Measurements from ENCODE around the gene MBD2.
"Not testable (repeated sequence)": the region's sequence is repeated elsewhere in the genome, so short reads cannot be mapped to it uniquely, and the experiment has no call there.

MBD2 gene, protein sequence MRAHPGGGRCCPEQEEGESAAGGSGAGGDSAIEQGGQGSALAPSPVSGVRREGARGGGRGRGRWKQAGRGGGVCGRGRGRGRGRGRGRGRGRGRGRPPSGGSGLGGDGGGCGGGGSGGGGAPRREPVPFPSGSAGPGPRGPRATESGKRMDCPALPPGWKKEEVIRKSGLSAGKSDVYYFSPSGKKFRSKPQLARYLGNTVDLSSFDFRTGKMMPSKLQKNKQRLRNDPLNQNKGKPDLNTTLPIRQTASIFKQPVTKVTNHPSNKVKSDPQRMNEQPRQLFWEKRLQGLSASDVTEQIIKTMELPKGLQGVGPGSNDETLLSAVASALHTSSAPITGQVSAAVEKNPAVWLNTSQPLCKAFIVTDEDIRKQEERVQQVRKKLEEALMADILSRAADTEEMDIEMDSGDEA

DNA sequence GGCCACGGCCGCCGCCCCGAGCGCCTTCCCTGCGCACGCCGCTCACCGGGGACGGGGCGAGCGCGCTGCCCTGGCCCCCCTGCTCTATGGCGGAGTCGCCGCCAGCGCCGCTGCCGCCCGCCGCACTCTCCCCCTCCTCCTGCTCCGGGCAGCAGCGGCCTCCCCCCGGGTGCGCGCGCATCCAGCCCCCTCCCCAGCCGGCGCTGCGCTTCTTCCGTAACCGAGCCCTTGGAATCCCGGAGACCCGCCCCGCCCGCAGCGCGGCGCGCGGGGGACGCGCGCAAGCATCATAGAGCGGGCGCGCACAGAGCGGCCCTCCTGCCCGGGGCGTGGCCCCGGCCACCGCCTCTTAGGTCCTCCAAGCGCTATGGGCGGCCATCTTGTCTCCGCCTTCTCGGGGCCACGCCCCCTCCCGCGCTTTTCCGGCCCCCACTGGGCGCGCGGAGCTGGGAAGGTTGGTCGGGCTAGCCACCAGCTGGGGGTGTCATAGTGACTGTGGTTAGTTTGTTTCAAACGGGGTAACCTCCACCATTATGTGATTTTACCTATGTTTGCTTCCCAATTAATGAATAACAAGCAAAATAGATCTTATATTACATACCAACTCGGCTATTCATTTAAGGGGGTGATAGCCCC is at the start of gene MBD2:
MBD2 (minus strand) TSS at position 291 of the 636 bp plus-strand sequence; CDS start at position 181, 110 bp downstream.
- peak; percentile 97 for DNase-seq

GRCh38 chr18:54269893-54270844 is 45.7 kb upstream of the MBD2 start:
- DNase-seq, result peak; percentile 65

DNA sequence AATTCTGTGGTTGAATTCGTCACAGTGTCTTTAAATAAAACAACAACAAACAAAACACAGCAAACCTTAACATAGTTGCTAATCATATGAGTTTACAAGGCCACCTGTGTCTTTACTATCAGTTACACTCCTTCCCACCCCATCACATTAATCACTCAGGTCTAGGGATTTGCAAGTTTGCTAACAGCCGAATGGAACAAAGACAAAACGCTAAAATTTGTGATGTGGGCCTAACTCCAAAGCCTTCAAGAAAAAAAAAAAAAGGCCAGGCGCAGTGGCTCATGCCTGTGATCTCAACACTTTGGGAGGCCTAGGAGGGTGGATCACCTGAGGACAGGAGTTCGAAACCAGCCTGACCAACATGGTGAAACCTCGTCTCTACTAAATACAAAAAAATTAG is 44.3 kb upstream of the MBD2 start:
- DNase-seq, result no peak

DNA sequence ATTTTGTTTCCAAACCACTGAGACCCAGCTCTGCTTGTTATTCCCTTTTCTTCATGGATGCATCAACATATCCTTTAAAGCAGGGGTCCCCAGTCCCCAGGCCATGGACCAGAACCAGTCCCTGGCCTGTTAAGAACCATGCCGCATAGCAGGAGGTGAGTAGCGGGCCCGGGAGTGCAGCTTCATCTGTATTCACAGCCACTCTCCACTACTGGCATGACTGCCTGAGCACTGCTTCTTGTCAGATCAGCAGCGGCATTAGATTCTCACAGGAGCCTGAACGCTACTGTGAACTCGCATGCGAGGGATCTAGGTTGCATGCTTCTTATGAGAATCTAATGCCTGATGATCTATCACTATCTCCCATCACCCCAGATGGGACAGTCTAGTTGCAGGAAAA is 43.2 kb upstream of the MBD2 start:
- DNase-seq, result no peak

DNA sequence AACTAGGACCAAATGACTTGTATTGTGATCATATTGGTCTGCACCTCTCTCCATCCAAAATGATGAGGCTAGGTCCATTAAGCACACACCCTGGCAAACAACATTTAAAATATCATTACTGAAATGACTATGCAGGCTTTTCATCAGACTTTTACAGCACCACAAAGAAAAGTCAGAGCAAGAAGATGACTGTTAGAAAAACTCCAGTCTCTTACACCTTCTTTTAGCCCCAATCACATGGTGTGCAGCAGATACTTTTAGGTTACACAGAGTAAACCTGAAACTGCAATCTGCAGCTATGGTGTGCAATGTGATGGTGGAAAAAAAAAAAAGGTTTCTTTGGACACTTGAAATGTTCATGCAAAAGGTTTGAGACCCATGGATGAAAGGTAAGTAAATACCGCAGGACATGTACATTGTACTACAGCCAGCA is 39.5 kb upstream of the MBD2 start:
- DNase-seq, result no peak

GRCh38 chr18:54261894-54262293 is 37.4 kb upstream of the MBD2 start:
- no peak for DNase-seq

DNA sequence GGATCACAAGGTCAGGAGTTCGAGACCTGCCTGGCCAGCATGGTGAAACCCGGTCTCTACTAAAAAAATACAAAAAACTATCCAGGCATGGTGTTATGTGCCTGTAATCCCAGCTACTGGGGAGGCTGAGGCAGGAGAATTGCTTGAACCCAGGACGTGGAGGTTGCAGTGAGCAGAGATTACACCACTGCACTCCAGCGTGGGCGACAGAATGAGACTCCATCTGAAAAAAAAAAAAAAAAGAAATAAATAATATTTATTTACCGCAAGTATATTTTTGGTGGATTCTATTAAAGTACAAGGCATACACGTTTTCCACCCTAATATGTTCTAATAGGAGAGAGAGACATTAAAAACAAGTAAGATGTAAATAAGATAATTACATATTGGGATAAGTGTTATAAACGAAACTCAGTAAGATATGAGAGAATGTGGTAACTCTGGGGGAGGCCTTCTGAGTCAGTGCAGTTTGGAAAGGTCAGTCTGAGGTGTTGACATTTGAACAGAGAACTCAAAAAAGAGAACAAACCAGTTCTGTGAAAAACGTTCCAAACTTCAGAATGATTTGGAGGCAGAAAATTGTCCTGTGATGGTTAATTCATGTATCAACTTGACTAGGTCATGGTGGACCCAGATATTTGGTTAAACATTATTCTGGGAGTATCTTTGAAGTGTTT is 36.1 kb upstream of the MBD2 start:
- DNase-seq, result no peak

GRCh38 chr18:54257818-54258217 is 33.3 kb upstream of the MBD2 start:
- not testable (repeated sequence) for DNase-seq

- DNase-seq, result no peak
These were observed 32.5 kb upstream of the MBD2 start for GRCh38 chr18:54257015-54257414.

- no peak for DNase-seq
These were observed 30.7 kb upstream of the MBD2 start for GRCh38 chr18:54255141-54255540.

- no peak for DNase-seq
These were observed 29.8 kb upstream of the MBD2 start for GRCh38 chr18:54254265-54254758.

DNA sequence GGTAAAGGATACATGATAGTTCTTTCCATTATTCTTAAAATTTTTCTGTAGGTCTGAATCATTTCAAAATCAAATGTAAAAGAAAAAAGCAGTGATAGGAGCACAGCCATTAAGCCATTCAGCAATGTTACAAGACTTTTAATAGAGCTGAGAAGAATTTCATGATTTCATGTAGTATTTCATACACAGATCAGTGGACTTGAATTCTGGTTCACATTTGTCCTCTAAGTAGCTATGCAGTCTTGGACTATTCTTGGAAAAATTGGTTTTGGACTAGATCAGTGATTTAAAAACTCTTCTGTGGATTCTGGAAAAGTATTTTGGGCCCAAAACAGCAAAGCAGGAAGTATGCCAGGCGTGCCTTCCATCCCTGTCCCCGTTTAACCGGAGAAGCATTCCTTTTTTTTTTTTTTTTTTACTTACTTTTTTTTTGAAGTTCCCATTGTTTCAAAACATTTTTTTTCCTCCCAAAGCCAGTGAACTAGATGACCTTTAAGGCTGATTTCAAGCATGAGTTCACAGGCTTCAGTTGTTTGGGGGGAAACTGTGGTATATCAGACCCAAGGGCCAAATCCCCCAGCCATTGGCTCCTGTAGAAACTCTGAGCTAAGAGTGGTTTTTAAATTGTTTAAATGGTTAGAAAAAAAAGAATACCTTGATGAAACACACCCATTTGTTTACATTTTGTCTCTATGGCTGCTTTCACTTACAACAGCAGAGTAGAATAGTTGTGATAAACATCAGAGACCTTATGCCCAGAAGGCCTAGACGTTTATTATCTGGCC is 27.3 kb upstream of the MBD2 start:
- no peak for DNase-seq

DNA sequence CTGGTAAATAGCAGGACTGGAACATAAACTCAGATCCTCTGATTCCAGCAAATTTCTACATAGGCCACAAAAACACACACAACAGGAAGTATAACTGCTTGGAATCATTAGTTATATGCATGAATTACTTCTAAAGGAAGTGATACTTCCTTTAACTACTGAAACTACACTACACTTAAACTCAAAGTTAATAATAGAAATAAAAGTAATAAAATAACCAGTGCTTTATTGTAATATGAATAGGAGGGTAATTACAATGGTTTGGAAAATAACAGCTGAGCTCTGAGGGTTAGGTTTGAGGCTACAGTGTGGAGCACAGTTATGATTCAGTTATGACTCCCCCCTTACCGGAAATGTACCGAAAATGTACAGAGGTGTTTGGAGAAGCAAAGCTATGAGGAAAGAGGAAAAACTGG is 26.4 kb upstream of the MBD2 start:
- DNase-seq, result no peak

DNA sequence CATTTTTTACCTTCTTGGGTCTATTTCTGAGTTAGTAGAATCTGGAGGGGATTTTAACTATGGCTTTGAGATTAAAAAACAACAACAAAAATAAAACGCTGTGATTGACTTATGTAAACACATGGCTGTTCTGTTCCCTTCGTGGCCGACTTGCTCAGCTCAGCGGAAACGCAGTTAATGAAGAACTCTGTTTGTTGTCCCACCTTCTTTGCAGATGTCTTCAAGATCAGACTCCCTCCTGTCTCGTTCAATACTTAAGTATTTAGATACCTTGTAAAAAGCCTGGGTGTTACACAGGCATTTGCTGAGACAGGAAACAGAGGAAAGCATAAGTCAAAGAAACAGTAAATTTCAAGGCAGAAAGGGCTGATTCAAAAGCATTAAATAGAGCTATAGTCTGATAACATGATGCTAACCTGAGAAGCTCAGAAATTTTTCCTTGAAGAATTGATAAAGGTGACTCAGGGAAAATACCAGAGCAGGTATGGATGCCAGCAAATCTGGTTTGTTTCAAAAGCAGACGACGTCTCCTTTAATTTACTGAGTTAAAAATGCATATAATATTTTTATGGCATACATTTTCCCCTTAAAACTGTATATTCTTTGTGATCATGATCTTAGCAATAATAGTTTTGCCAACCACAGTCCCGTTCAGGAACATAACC is 23.2 kb upstream of the MBD2 start:
- DNase-seq, result no peak

DNA sequence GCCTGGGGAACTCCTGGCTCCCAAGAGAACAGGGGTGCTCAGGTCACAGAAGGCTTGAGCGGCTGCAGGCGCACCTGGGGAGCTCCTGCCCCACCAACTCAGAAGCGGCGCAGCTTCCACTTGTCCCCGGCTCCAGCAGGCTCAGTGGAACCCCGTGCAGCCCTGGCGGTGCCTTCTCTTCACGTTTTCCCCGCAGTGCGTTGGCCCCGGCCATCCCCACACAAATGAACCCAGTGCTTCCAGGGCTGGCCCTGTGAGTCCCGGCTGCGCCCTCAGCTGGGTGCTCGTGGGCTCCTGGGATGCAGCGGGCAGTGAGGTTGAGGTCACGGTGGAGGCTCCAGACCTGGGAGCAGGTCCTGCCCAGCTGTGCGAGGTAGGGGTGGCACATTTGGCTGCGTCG is 17.9 kb upstream of the MBD2 start:
- DNase-seq, result no peak

GRCh38 chr18:54241483-54241882 is 17.0 kb upstream of the MBD2 start:
- no peak for DNase-seq

- no peak for DNase-seq
These were observed 16.2 kb upstream of the MBD2 start for GRCh38 chr18:54240629-54241107.

DNA sequence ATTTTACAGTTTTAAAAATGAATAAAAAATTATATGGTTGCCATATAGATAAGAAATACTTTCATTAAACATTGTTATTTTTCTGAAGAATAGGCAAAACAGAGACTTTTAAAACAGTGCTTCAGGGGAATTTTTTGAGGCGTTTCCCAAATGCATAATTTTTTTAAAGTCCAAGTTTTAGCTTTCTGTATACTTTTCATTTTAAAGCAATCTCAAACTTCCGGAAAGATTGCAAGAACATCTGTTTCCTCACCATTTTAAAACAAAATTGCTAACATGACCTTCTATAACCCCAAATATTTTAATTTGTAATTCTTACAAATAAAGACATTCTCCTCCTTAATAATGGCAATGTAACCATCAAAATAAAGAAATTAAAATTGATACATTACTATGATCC is 15.1 kb upstream of the MBD2 start:
- DNase-seq, result no peak

- no peak for DNase-seq
These were observed 14.6 kb upstream of the MBD2 start for GRCh38 chr18:54239091-54239490.

DNA sequence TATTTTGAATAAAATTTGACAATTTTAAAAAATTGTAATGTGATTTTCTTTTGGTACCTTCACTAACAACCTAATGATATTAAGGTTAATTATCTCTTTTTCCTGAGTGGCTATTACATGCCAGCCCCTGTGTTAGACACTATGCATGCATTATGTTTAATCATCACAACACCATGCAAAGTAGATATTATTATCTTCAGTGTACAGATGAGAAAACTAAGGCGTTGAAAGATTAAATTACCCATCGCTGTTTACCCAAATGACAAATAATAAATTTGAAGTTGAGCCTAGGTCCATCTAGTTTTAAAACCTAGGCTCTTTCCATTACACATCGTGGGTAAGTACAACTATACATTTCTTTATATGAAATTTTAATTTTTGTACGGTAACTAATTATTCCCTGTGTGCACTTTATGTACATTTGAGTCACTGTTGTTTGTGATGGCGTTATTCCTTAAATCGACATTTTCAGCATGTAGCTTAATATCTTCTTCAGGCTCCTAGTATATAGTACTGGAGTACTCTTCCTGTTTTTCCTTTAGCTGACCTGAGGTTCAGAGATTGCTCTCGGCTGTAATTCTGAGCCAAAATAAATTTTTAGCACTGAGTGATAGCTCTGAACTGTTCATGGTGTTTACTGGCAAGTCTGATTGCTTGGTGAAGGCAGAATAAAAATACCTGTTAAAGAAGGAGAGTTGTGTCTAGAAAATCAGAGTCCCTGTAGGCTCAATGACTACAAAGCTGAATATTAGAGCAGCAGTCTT is 13.9 kb upstream of the MBD2 start:
- DNase-seq, result no peak

Measured in NCI-H1092 treated with DMSO at 0.1 percent for 48 hours (cell line).